Measurements from ENCODE around the gene NPIPB9.
"Not testable (repeated sequence)": the region's sequence is repeated elsewhere in the genome, so short reads cannot be mapped to it uniquely, and the experiment has no call there.

- TF ChIP-seq EZH2 (IDR thresholded peaks at IDR 0.05; ENCODE audit: insufficient read depth, poor library complexity, severe bottlenecking); EZH2phosphoT487 (IDR thresholded peaks at IDR 0.05; ENCODE audit: insufficient read depth, low read depth): not testable (repeated sequence)
Observed at GRCh38 chr16:28711220-28712083, 40.1 kb upstream of the NPIPB9 start, which contains the start of gene EIF3C.

All from GM23248 (cell line).